Effector memory CD8-positive, alpha-beta T cell (primary cell): ENCODE measurements around the gene SLC35B4.

Experiments used
- ATAC-seq: fragments of 150-1000 bp; cut with Tn5 transposase; replicated peaks from 2 replicates; pipeline ENCODE4 v1.10.0; 2021; ENCODE audit warnings: mild to moderate bottlenecking, moderate library complexity
- DNase-seq, 3 experiments: peaks; one replicate each; pipeline ENCODE4 v3.0.0; 2021
- H3K27ac Mint-ChIP-seq, 2 donors: one replicate each; pipeline ENCODE4 v1.8.0; 2022; ENCODE audit warnings: mild to moderate bottlenecking in 2 of 2, mixed read lengths in 2 of 2, moderate library complexity in 2 of 2
- H3K27me3 Mint-ChIP-seq, 2 donors: one replicate each; pipeline ENCODE4 v1.8.0; 2022; ENCODE audit warnings: mixed read lengths in 2 of 2
- H3K36me3 Mint-ChIP-seq: one replicate; pipeline ENCODE4 v1.8.0; 2022; ENCODE audit warnings: mild to moderate bottlenecking, moderate library complexity, mixed read lengths; ENCODE audit not compliant: insufficient read depth
- H3K4me1 Mint-ChIP-seq, 2 donors: one replicate each; pipeline ENCODE4 v1.8.0; 2022; ENCODE audit warnings: low read depth in 2 of 2, mixed read lengths in 2 of 2
- H3K4me3 Mint-ChIP-seq, 2 donors: one replicate each; pipeline ENCODE4 v1.8.0; 2022; ENCODE audit warnings: mild to moderate bottlenecking in 2 of 2, mixed read lengths in 2 of 2, moderate library complexity in 2 of 2
- H3K9me3 Mint-ChIP-seq, 2 donors: one replicate each; pipeline ENCODE4 v1.8.0; 2022; ENCODE audit warnings: mixed read lengths in 2 of 2

The SLC35B4 gene

GRCh38 chr7:134324107-134324506 lies 7.4 kb upstream of the SLC35B4 start:
- H3K4me3 Mint-ChIP-seq: no peak overlapping the region
- H3K27ac Mint-ChIP-seq: no peak overlapping the region
- peaks cover 0 to 4% of the 10 kb centered on the region in 2 donors for H3K4me1 Mint-ChIP-seq
- H3K36me3 Mint-ChIP-seq: no peaks in the 10 kb centered on the region
- peaks cover 16 to 37% of the 10 kb centered on the region in 2 donors for H3K27me3 Mint-ChIP-seq
- ATAC-seq (no peak), DNase-seq (no peak)
- H3K9me3 Mint-ChIP-seq: no peaks in the 10 kb centered on the region

GRCh38 chr7:134320201-134320600 lies 3.5 kb upstream of the SLC35B4 start:
- Mint-ChIP-seq H3K27me3 (peaks cover 16 to 27% of the 10 kb centered on the region in 2 donors), H3K4me1 (peaks cover 11 to 13% of the 10 kb centered on the region in 2 donors), H3K9me3 (no peaks in the 10 kb centered on the region), H3K27ac (no peak overlapping the region), H3K36me3 (peaks cover 6% of the 10 kb centered on the region), H3K4me3 (no peak overlapping the region)
- ATAC-seq (no peak), DNase-seq (no peak)

GRCh38 chr7:134318443-134318842 lies 1.7 kb upstream of the SLC35B4 start:
- DNase-seq (no peak), ATAC-seq (no peak)
- H3K36me3 Mint-ChIP-seq: peaks cover 6% of the 10 kb centered on the region
- H3K27me3 Mint-ChIP-seq: peaks cover 8 to 18% of the 10 kb centered on the region in 2 donors
- H3K4me3 Mint-ChIP-seq: no peak overlapping the region
- H3K9me3 Mint-ChIP-seq: no peaks in the 10 kb centered on the region
- peaks cover 11 to 13% of the 10 kb centered on the region in 2 donors for H3K4me1 Mint-ChIP-seq
- H3K27ac Mint-ChIP-seq: no peak overlapping the region

GRCh38 chr7:134317434-134317833 lies 704 bp upstream of the SLC35B4 start:
- H3K4me3 Mint-ChIP-seq: peak overlapping the region; percentile 91
- peaks cover 5 to 10% of the 10 kb centered on the region in 2 donors for H3K27me3 Mint-ChIP-seq
- peaks cover 11 to 13% of the 10 kb centered on the region in 2 donors for H3K4me1 Mint-ChIP-seq
- DNase-seq (no peak), ATAC-seq (peak; percentile 1)
- peaks cover 6% of the 10 kb centered on the region for H3K36me3 Mint-ChIP-seq
- peak overlapping the region; percentile 87 to 88 for H3K27ac Mint-ChIP-seq
- no peaks in the 10 kb centered on the region for H3K9me3 Mint-ChIP-seq

GRCh38 chr7:134315679-134316538 lies 821 bp downstream of the SLC35B4 start:
- no peak for ATAC-seq
- H3K4me1 Mint-ChIP-seq: peaks cover 11 to 13% of the 10 kb centered on the region in 2 donors

GRCh38 chr7:134313543-134313942 lies 3.2 kb downstream of the SLC35B4 start:
- Mint-ChIP-seq H3K27me3 (no peaks in the 10 kb centered on the region), H3K9me3 (no peaks in the 10 kb centered on the region), H3K4me1 (peaks cover 11 to 15% of the 10 kb centered on the region in 2 donors), H3K36me3 (peaks cover 14% of the 10 kb centered on the region), H3K27ac (no peak overlapping the region), H3K4me3 (no peak overlapping the region)
- DNase-seq (no peak), ATAC-seq (no peak)

More at GRCh38 chr7:134315679-134316538, 821 bp downstream of the SLC35B4 start:
- Mint-ChIP-seq H3K4me3 (peak overlapping the region; percentile 91), H3K9me3 (no peaks in the 10 kb centered on the region), H3K27ac (peak overlapping the region in 1 of 2 donors; percentile 12), H3K36me3 (peaks cover 6% of the 10 kb centered on the region), H3K27me3 (peaks cover 0 to under 1% of the 10 kb centered on the region in 2 donors)
- peak in 1 of 3 experiments; percentile 3 for DNase-seq

GRCh38 chr7:134312717-134313116 lies 4.0 kb downstream of the SLC35B4 start:
- Mint-ChIP-seq H3K4me1 (peaks cover 14 to 17% of the 10 kb centered on the region in 2 donors), H3K27me3 (no peaks in the 10 kb centered on the region), H3K36me3 (peaks cover 14% of the 10 kb centered on the region), H3K27ac (no peak overlapping the region), H3K4me3 (no peak overlapping the region), H3K9me3 (no peaks in the 10 kb centered on the region)
- no peak for DNase-seq
- no peak for ATAC-seq

GRCh38 chr7:134311807-134312206 lies 4.9 kb downstream of the SLC35B4 start:
- no peak for ATAC-seq
- H3K27ac Mint-ChIP-seq: no peak overlapping the region
- no peak overlapping the region for H3K4me3 Mint-ChIP-seq
- H3K27me3 Mint-ChIP-seq: no peaks in the 10 kb centered on the region
- no peaks in the 10 kb centered on the region for H3K9me3 Mint-ChIP-seq
- H3K4me1 Mint-ChIP-seq: peaks cover 8 to 11% of the 10 kb centered on the region in 2 donors
- DNase-seq: no peak
- H3K36me3 Mint-ChIP-seq: peaks cover 8% of the 10 kb centered on the region

GRCh38 chr7:134308548-134308947 lies 8.2 kb downstream of the SLC35B4 start:
- Mint-ChIP-seq H3K4me3 (no peak overlapping the region), H3K27me3 (no peaks in the 10 kb centered on the region), H3K36me3 (peaks cover 27% of the 10 kb centered on the region), H3K4me1 (peaks cover 2 to 6% of the 10 kb centered on the region in 2 donors), H3K27ac (no peak overlapping the region), H3K9me3 (no peaks in the 10 kb centered on the region)
- DNase-seq (no peak), ATAC-seq (no peak)

GRCh38 chr7:134307320-134307719 lies 9.4 kb downstream of the SLC35B4 start:
- no peak for ATAC-seq

GRCh38 chr7:134302120-134302519 lies 14.6 kb downstream of the SLC35B4 start:
- Mint-ChIP-seq H3K9me3 (no peaks in the 10 kb centered on the region), H3K4me1 (no peaks in the 10 kb centered on the region), H3K36me3 (peaks cover 38% of the 10 kb centered on the region), H3K27me3 (no peaks in the 10 kb centered on the region), H3K4me3 (no peak overlapping the region), H3K27ac (no peak overlapping the region)
- DNase-seq (no peak), ATAC-seq (no peak)

More at GRCh38 chr7:134307320-134307719, 9.4 kb downstream of the SLC35B4 start:
- no peaks in the 10 kb centered on the region for H3K27me3 Mint-ChIP-seq
- no peaks in the 10 kb centered on the region for H3K9me3 Mint-ChIP-seq
- H3K27ac Mint-ChIP-seq: no peak overlapping the region
- no peak for DNase-seq
- peaks cover 27% of the 10 kb centered on the region for H3K36me3 Mint-ChIP-seq
- H3K4me1 Mint-ChIP-seq: peaks cover 2 to 6% of the 10 kb centered on the region in 2 donors
- H3K4me3 Mint-ChIP-seq: no peak overlapping the region

- H3K27ac Mint-ChIP-seq: no peak overlapping the region
- no peak overlapping the region for H3K4me3 Mint-ChIP-seq
- ATAC-seq (no peak), DNase-seq (no peak)
- H3K27me3 Mint-ChIP-seq: no peaks in the 10 kb centered on the region
- peaks cover 38% of the 10 kb centered on the region for H3K36me3 Mint-ChIP-seq
- no peaks in the 10 kb centered on the region for H3K4me1 Mint-ChIP-seq
- no peaks in the 10 kb centered on the region for H3K9me3 Mint-ChIP-seq
Measured at GRCh38 chr7:134301592-134301991, 15.1 kb downstream of the SLC35B4 start.

- Mint-ChIP-seq H3K9me3 (no peaks in the 10 kb centered on the region), H3K27me3 (no peaks in the 10 kb centered on the region), H3K27ac (no peak overlapping the region), H3K4me3 (no peak overlapping the region), H3K36me3 (peaks cover 39% of the 10 kb centered on the region), H3K4me1 (no peaks in the 10 kb centered on the region)
- ATAC-seq (no peak), DNase-seq (no peak)
Measured at GRCh38 chr7:134300988-134301387, 15.7 kb downstream of the SLC35B4 start.
